DOHH2 (cell line): Measurements from ENCODE around the gene ATP1A3.

Experiments
- EZH2phosphoT487 ChIP-seq: fragments of 200-600 bp; sonication (generic); IDR thresholded peaks from 2 replicates; pipeline ENCODE4 v1.6.1; 2017; ENCODE audit warnings: borderline replicate concordance, mild to moderate bottlenecking, antibody characterized with exemption, low read length, moderate library complexity, mixed read lengths
- TF ChIP-seq, protein P1 (sequence below): fragments of 200-600 bp; sonication (generic); IDR thresholded peaks from one replicate; pipeline ENCODE4 v1.5.1; 2014; ENCODE audit warnings: antibody characterized with exemption, mild to moderate bottlenecking, low read depth, low read length; ENCODE audit not compliant: poor library complexity, severe bottlenecking

DNA sequence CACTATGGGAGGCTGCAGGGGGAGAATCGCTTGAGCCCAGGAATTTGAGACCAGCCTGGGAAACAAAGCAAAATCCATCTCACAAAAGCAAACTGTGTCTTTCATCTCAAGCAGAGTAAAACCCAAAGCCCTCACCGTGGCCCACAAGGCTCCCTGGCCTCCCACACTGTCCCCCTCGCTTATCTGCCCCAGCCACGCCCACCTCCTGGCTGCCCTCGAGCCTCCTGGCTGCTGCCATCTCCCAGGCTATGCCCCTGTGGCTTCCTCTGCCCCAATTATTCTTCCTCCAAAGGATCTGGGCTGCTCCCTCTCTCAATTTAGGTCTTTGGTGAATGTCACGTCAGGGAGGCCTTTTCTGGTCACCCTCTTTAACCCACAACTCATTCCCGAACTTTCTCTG is 38.5 kb downstream of the ATP1A3 start:
- TF ChIP-seq, protein P1, sequence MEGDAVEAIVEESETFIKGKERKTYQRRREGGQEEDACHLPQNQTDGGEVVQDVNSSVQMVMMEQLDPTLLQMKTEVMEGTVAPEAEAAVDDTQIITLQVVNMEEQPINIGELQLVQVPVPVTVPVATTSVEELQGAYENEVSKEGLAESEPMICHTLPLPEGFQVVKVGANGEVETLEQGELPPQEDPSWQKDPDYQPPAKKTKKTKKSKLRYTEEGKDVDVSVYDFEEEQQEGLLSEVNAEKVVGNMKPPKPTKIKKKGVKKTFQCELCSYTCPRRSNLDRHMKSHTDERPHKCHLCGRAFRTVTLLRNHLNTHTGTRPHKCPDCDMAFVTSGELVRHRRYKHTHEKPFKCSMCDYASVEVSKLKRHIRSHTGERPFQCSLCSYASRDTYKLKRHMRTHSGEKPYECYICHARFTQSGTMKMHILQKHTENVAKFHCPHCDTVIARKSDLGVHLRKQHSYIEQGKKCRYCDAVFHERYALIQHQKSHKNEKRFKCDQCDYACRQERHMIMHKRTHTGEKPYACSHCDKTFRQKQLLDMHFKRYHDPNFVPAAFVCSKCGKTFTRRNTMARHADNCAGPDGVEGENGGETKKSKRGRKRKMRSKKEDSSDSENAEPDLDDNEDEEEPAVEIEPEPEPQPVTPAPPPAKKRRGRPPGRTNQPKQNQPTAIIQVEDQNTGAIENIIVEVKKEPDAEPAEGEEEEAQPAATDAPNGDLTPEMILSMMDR = no peak
- no peak for TF ChIP-seq EZH2phosphoT487
